ENCODE results near the gene CHN1.

CHN1 gene

GRCh38 chr2:175026385-175026784, 21.2 kb upstream of the CHN1 start:
- no peak overlapping the region for H3K4me3 ChIP-seq (ENCODE audit: control insufficient read depth, low read depth, low read length)
- no peak for TF ChIP-seq CTCF (IDR thresholded peaks at IDR 0.05; ENCODE audit: control insufficient read depth, insufficient read depth, low read depth, low read length, missing control alignments)
- no peak for DNase-seq (ENCODE audit: low read depth)

DNA sequence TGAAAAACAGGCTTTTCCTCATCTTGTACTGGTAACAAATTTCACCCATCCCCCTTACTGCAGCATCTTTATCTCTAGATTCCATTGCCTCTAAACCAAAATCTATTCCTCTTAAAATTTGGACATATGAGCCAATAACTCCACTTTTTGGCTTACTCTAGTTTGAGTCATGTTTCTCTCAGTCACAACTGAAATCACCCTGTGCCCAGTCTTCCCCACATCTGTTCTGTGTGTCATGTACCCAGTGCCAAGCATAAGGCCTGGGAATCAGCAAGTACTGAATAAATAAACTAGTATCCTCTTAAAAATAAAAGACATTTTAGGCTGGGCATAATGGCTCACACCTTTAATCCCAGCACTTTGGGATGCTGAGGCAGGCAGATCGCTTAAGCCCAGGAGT, 20.8 kb upstream of the CHN1 start:
- no peak for TF ChIP-seq CTCF (IDR thresholded peaks at IDR 0.05; ENCODE audit: control insufficient read depth, insufficient read depth, low read depth, low read length, missing control alignments)
- peak; percentile 11 for DNase-seq (ENCODE audit: low read depth)
- no peak overlapping the region for H3K4me3 ChIP-seq (ENCODE audit: control insufficient read depth, low read depth, low read length)

- H3K4me3 ChIP-seq (ENCODE audit: control insufficient read depth, low read depth, low read length), result no peak overlapping the region
- no peak for DNase-seq (ENCODE audit: low read depth)
- no peak for TF ChIP-seq CTCF (IDR thresholded peaks at IDR 0.05; ENCODE audit: control insufficient read depth, insufficient read depth, low read depth, low read length, missing control alignments)
Measured at GRCh38 chr2:175025233-175025632, 20.1 kb upstream of the CHN1 start.

DNA sequence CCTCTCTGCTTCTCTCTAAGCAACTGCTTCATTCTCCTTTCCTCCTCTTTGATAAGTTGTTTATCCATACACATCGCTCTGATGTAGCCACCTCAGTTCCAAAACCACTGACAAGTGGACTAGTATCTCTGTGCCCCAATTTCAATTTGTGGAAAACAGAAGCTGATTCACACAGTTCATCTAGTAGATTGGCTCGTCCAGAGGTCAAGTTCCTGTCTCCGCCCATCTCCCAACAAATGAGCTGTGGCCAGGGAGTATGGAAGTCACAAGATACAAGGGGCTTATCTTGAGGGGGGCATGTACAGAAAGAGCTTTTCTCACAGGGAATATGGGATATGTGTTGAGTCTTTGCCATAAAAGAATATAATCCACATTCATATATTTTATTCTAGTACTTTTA, 17.7 kb upstream of the CHN1 start:
- H3K4me3 ChIP-seq (ENCODE audit: control insufficient read depth, low read depth, low read length), result no peak overlapping the region
- DNase-seq (ENCODE audit: low read depth), result no peak
- TF ChIP-seq CTCF (IDR thresholded peaks at IDR 0.05; ENCODE audit: control insufficient read depth, insufficient read depth, low read depth, low read length, missing control alignments), result no peak

- no peak overlapping the region for H3K4me3 ChIP-seq (ENCODE audit: control insufficient read depth, low read depth, low read length)
- no peak for TF ChIP-seq CTCF (IDR thresholded peaks at IDR 0.05; ENCODE audit: control insufficient read depth, insufficient read depth, low read depth, low read length, missing control alignments)
- no peak for DNase-seq (ENCODE audit: low read depth)
Measured at GRCh38 chr2:175019566-175020327, 14.6 kb upstream of the CHN1 start.

DNA sequence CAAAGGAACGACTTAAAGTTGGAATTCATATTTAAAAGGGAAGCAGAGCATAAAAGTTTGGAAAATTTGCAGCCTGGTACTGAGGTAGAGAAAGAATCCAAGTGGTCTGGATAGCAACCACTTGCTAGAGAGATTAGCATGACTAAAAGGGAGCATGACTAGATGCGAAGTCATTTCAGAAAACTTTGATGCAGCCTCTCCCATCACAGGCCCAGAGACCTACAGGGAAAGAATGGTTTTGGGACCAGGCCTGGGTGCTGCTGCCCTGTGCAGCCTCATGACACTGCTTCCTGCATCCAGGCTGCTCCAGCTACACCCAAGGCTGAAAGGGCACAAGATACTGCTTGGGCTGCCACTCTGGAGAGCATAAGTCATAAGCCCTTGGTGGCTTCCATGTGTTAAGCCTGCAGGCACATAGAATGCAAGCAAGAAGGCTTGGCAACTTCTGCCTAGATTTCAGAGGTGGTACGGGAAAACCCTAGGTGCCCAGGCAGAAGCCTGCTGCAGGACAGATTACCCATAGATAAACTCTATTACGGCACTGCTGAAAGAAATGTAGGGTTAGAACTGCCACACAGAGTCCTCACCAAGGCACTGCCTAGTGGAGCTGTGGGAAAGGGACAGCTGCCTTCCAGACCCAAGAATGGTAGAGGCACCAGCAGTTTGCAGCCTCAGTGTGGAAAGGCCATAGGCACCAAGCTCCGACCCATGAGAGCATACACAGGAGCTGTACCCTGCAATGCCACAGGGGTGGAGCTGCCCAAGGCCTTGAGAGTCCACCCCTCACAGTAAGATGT, 12.6 kb upstream of the CHN1 start:
- DNase-seq (ENCODE audit: low read depth), result no peak
- H3K4me3 ChIP-seq (ENCODE audit: control insufficient read depth, low read depth, low read length), result no peak overlapping the region
- TF ChIP-seq CTCF (IDR thresholded peaks at IDR 0.05; ENCODE audit: control insufficient read depth, insufficient read depth, low read depth, low read length, missing control alignments), result no peak

All from AG09309 (cell line).